ENCODE data around the gene CREB5.

GRCh38 chr7:28397141-28397540, 15.2 kb upstream of the CREB5 start:
- TF ChIP-seq CTCF (IDR thresholded peaks at IDR 0.05; ENCODE audit: poor library complexity, severe bottlenecking) (no peak), SMC3 (conservative IDR thresholded peaks at IDR 0.05; ENCODE audit: poor library complexity) (no peak), EP300 (conservative IDR thresholded peaks at IDR 0.05; ENCODE audit: poor library complexity, severe bottlenecking) (no peak), POLR2AphosphoS5 (IDR thresholded peaks at IDR 0.05) (no peak), EZH2 (IDR thresholded peaks at IDR 0.05; ENCODE audit: borderline replicate concordance, insufficient read depth, low read length, poor library complexity, severe bottlenecking) (no peak), TAF1 (IDR thresholded peaks at IDR 0.05; ENCODE audit: low read depth) (no peak)
